IMR-90 (cell line): ENCODE measurements around the gene KIF16B. TPM values are rescaled to one million over a fixed set of nuclear protein-coding genes. Genes with fewer than 3 reads are reported as not detected.

Experiments used
- ATAC-seq: fragments of 200-7000 bp; cut with Tn5 transposase; 2 replicates; pipeline ENCODE4 v1.9.1; 2020; ENCODE audit warnings: low read depth, mild to moderate bottlenecking, moderate library complexity
- BruUV-seq: library from RNA; stranded (reverse); fragments of 400-500 nt; replicated peaks from 2 replicates; lab custom pipeline; 2021; lab: Mats Ljungman, UMichigan
- CTCF ChIA-PET: fragments of 300-600 bp; formaldehyde crosslinking; extraction: SDS; loops from one replicate; lab custom pipeline; 2021; ENCODE audit warnings: antibody characterized with exemption; lab: Yijun Ruan, JAX
- POLR2A ChIA-PET: fragments of 300-600 bp; sonication (Branson Sonifier 250); formaldehyde crosslinking; loops from one replicate; lab custom pipeline; 2022; ENCODE audit warnings: antibody characterized with exemption; ENCODE audit not compliant: unreplicated experiment; lab: Charles Lee
- DNase-seq: peaks from one replicate; pipeline ENCODE4 v3.0.0; 2013
- H2AFZ ChIP-seq: replicated peaks from 2 replicates; pipeline ENCODE3; 2013; ENCODE audit warnings: low read length, mild to moderate bottlenecking; ENCODE audit not compliant: poor library complexity
- H2AK5ac ChIP-seq: 2 replicates; pipeline ENCODE4 v1.6.1; 2013; ENCODE audit warnings: low read depth, low read length, inconsistent platforms
- H2AK9ac ChIP-seq: replicated peaks from 2 replicates; pipeline ENCODE3; 2013; ENCODE audit warnings: mild to moderate bottlenecking, low read depth, low read length, moderate library complexity; ENCODE audit not compliant: poor library complexity
- H2BK120ac ChIP-seq: 2 replicates; pipeline ENCODE4 v1.6.1; 2013; ENCODE audit warnings: low read depth, low read length, inconsistent platforms
- H2BK15ac ChIP-seq: 3 replicates; pipeline ENCODE4 v1.6.1; 2013; ENCODE audit warnings: low read depth, low read length, inconsistent platforms
- H2BK20ac ChIP-seq: 2 replicates; pipeline ENCODE4 v1.6.1; 2013; ENCODE audit warnings: low read depth, mild to moderate bottlenecking, inconsistent platforms, low read length, moderate library complexity
- H2BK5ac ChIP-seq: 2 replicates; pipeline ENCODE4 v1.6.1; 2013; ENCODE audit warnings: mild to moderate bottlenecking, low read depth, low read length, inconsistent platforms; ENCODE audit not compliant: poor library complexity, severe bottlenecking
- H3K14ac ChIP-seq: replicated peaks from 2 replicates; pipeline ENCODE4 v1.6.1; 2013; ENCODE audit warnings: low read depth, low read length, inconsistent platforms
- H3K18ac ChIP-seq: 2 replicates; pipeline ENCODE4 v1.6.1; 2013; ENCODE audit warnings: low read depth, low read length, control low read depth
- H3K23ac ChIP-seq: 2 replicates; pipeline ENCODE4 v1.6.1; 2013; ENCODE audit warnings: low read depth, low read length, inconsistent platforms
- H3K27ac ChIP-seq: 2 replicates; pipeline ENCODE4 v1.5.1; 2013; ENCODE audit warnings: mild to moderate bottlenecking, control low read depth, low read length; ENCODE audit not compliant: insufficient read depth
- H3K27me3 ChIP-seq: 2 replicates; pipeline ENCODE4 v1.6.1; 2013; ENCODE audit warnings: low read length; ENCODE audit not compliant: control insufficient read depth, insufficient read depth
- H3K36me3 ChIP-seq: 2 replicates; pipeline ENCODE4 v1.6.1; 2013; ENCODE audit warnings: low read length, mixed read lengths; ENCODE audit not compliant: control insufficient read depth, insufficient read depth
- H3K4ac ChIP-seq: 2 replicates; pipeline ENCODE4 v1.6.1; 2013; ENCODE audit warnings: low read depth, low read length, inconsistent platforms
- H3K4me1 ChIP-seq: 2 replicates; pipeline ENCODE4 v1.6.1; 2013; ENCODE audit warnings: low read length, mixed read lengths; ENCODE audit not compliant: control insufficient read depth, insufficient read depth
- H3K4me2 ChIP-seq: 2 replicates; pipeline ENCODE4 v1.6.1; 2013; ENCODE audit warnings: low read depth, mild to moderate bottlenecking, control low read depth, low read length, moderate library complexity
- H3K4me3 ChIP-seq: 2 replicates; pipeline ENCODE4 v1.5.1; 2013; ENCODE audit warnings: low read depth, mild to moderate bottlenecking, control low read depth, low read length, moderate library complexity; ENCODE audit not compliant: insufficient read depth
- H3K56ac ChIP-seq: 2 replicates; pipeline ENCODE4 v1.6.1; 2013; ENCODE audit warnings: low read length, inconsistent platforms; ENCODE audit not compliant: insufficient read depth; ENCODE audit errors: extremely low read depth
- H3K79me1 ChIP-seq, 2 experiments: 2 replicates each; pipeline ENCODE4 v1.6.1; 2013; ENCODE audit warnings: low read length in 2 of 2, inconsistent platforms in 1 of 2, low read depth in 1 of 2
- H3K9ac ChIP-seq: 2 replicates; pipeline ENCODE4 v1.6.1; 2013; ENCODE audit warnings: low read depth, low read length, control low read depth
- H3K9me1 ChIP-seq: 2 replicates; pipeline ENCODE4 v1.6.1; 2013; ENCODE audit warnings: low read length, inconsistent platforms; ENCODE audit not compliant: insufficient read depth
- H3K9me3 ChIP-seq: 2 replicates; pipeline ENCODE4 v1.6.1; 2013; ENCODE audit warnings: low read length; ENCODE audit not compliant: control insufficient read depth, insufficient read depth
- H4K20me1 ChIP-seq: 2 replicates; pipeline ENCODE4 v1.6.1; 2013; ENCODE audit warnings: low read length, inconsistent platforms; ENCODE audit not compliant: insufficient read depth
- H4K5ac ChIP-seq: 2 replicates; pipeline ENCODE4 v1.6.1; 2013; ENCODE audit warnings: mild to moderate bottlenecking, low read depth, low read length, control low read depth
- H4K8ac ChIP-seq, 2 experiments: 2 replicates each; pipeline ENCODE4 v1.6.1; 2013; ENCODE audit warnings: low read depth in 2 of 2, low read length in 2 of 2, control low read depth in 1 of 2, inconsistent platforms in 1 of 2
- H4K91ac ChIP-seq: 2 replicates; pipeline ENCODE4 v1.6.1; 2013; ENCODE audit warnings: low read depth, low read length, inconsistent platforms; ENCODE audit not compliant: insufficient read depth
- BHLHE40 ChIP-seq: fragments of 150-350 bp; IDR thresholded peaks from 2 replicates; pipeline ENCODE4 v1.6.1; 2016; ENCODE audit warnings: mild to moderate bottlenecking, low read depth, low read length
- CEBPB ChIP-seq: IDR thresholded peaks from 2 replicates; pipeline ENCODE4 v1.6.1; 2012; ENCODE audit warnings: low read depth, low read length, improper control_type of control experiment
- CHD1 ChIP-seq: IDR thresholded peaks from 2 replicates; pipeline ENCODE4 v1.6.1; 2012; ENCODE audit warnings: low read depth, low read length, improper control_type of control experiment
- CTCF ChIP-seq: conservative IDR thresholded peaks from 2 replicates; pipeline ENCODE4 v1.5.1; 2012; ENCODE audit warnings: mild to moderate bottlenecking, low read depth, low read length, improper control_type of control experiment
- ELK1 ChIP-seq: fragments of 150-350 bp; IDR thresholded peaks from 2 replicates; pipeline ENCODE4 v1.6.1; 2016; ENCODE audit warnings: low read depth, mild to moderate bottlenecking, low read length, moderate library complexity, borderline replicate concordance
- FOS ChIP-seq: fragments of 150-350 bp; IDR thresholded peaks from 2 replicates; pipeline ENCODE4 v1.6.1; 2016; ENCODE audit warnings: low read depth, low read length
- MAFK ChIP-seq: IDR thresholded peaks from 2 replicates; pipeline ENCODE4 v1.6.1; 2012; ENCODE audit warnings: low read depth, low read length, improper control_type of control experiment
- MAZ ChIP-seq: IDR thresholded peaks from 2 replicates; pipeline ENCODE4 v1.6.1; 2012; ENCODE audit warnings: low read depth, mild to moderate bottlenecking, low read length, improper control_type of control experiment, moderate library complexity, borderline replicate concordance
- MXI1 ChIP-seq: IDR thresholded peaks from 2 replicates; pipeline ENCODE4 v1.6.1; 2012; ENCODE audit warnings: low read depth, mild to moderate bottlenecking, low read length, moderate library complexity, borderline replicate concordance
- NFE2L2 ChIP-seq: fragments of 150-350 bp; IDR thresholded peaks from 2 replicates; pipeline ENCODE4 v1.6.1; 2016; ENCODE audit warnings: low read depth, mild to moderate bottlenecking, low read length
- POLR2A ChIP-seq: IDR thresholded peaks from 2 replicates; pipeline ENCODE4 v1.6.1; 2012; ENCODE audit warnings: mild to moderate bottlenecking, low read depth, low read length
- RAD21 ChIP-seq: IDR thresholded peaks from 2 replicates; pipeline ENCODE4 v1.6.1; 2012; ENCODE audit warnings: low read length, improper control_type of control experiment
- RCOR1 ChIP-seq: IDR thresholded peaks from 2 replicates; pipeline ENCODE4 v1.6.1; 2012; ENCODE audit warnings: mild to moderate bottlenecking, low read length, improper control_type of control experiment; ENCODE audit not compliant: insufficient replicate concordance
- RFX5 ChIP-seq: IDR thresholded peaks from 2 replicates; pipeline ENCODE4 v1.8.0; 2012; ENCODE audit warnings: low read depth, mild to moderate bottlenecking, low read length, moderate library complexity
- SMC3 ChIP-seq: fragments of 150-350 bp; IDR thresholded peaks from 2 replicates; pipeline ENCODE4 v1.6.1; 2016; ENCODE audit warnings: low read depth, mild to moderate bottlenecking, antibody characterized with exemption, low read length, moderate library complexity
- USF2 ChIP-seq: fragments of 150-350 bp; IDR thresholded peaks from 2 replicates; pipeline ENCODE4 v1.6.1; 2017; ENCODE audit warnings: mild to moderate bottlenecking, antibody characterized with exemption, low read length, low read depth
- WGBS, 2 experiments: methylation state at CpG; one replicate each; pipeline versions ENCODE4 v1.1.5 to v1.1.7; 2013; ENCODE audit warnings: missing lambda C conversion rate in 2 of 2; ENCODE audit not compliant: insufficient read length in 1 of 2; ENCODE audit errors: extremely low coverage in 2 of 2; 5-methylcytosine and 5-hydroxymethylcytosine counted together
- dilution Hi-C: fragments of 300-500 bp; cut with HindIII; formaldehyde crosslinking; loops from one replicate; pipeline ENCODE4 v1.14.3; 2018; ENCODE audit warnings: low sequenced_read_pairs; ENCODE audit not compliant: unreplicated experiment
- in situ Hi-C: fragments of 300-500 bp; cut with MboI; formaldehyde crosslinking; loops from 3 replicates; pipeline ENCODE4 v1.14.3; 2019; ENCODE audit warnings: low sequenced_read_pairs, inconsistent platforms, mixed read lengths
- intact Hi-C: fragments of 100-400 bp; cut with micrococcal nuclease; formaldehyde crosslinking; loops from 2 replicates; pipeline ENCODE4 v1.10.0; 2022
- polyA plus RNA-seq, 3 experiments: library from polyadenylated mRNA; depleted of rRNA; stranded (reverse); fragments of >200 nt; gene quantifications; 2 replicates each; pipeline ENCODE4 v1.2.3, GENCODE V29; 2012; ENCODE audit warnings: low replicate concordance in 1 of 3
- total RNA-seq: library from RNA; depleted of rRNA; stranded (reverse); fragments of >200 nt; gene quantifications from 2 replicates; pipeline ENCODE4 v1.2.3, GENCODE V29; 2012

The KIF16B gene
- total and polyA plus RNA-seq, 2 of the 4 experiments (the other 2 are of a cell fraction): 4.7 to 10.0 TPM

- H3K23ac ChIP-seq: no peak overlapping the region
- ATAC-seq: no peak
Measured at GRCh38 chr20:16554766-16555543, 18.3 kb downstream of the KIF16B start.

More at GRCh38 chr20:16554766-16555543, 18.3 kb downstream of the KIF16B start:
- H4K20me1 ChIP-seq: no peaks in the 10 kb centered on the region
- DNase-seq: no peak
- H2AFZ ChIP-seq: no peak overlapping the region
- TF ChIP-seq RCOR1 (no peak), CTCF (no peak), SMC3 (no peak), RFX5 (no peak), MAZ (no peak), USF2 (no peak), FOS (no peak), CEBPB (no peak), NFE2L2 (no peak), RAD21 (no peak), MAFK (no peak), POLR2A (no peak), ELK1 (no peak), BHLHE40 (no peak), CHD1 (no peak), MXI1 (no peak)
- ChIA-PET POLR2A (no interaction called here), CTCF (no interaction called here)
- H3K4me2 ChIP-seq: no peak overlapping the region
- peaks cover 0 to 9% of the 10 kb centered on the region in 2 experiments; a peak in 3 of 4 replicates for H3K79me1 ChIP-seq
- no peaks in the 10 kb centered on the region for H3K9me3 ChIP-seq
- H3K4me3 ChIP-seq: no peak overlapping the region
- no peak overlapping the region for H3K56ac ChIP-seq
- peaks cover 10% of the 10 kb centered on the region for H3K4me1 ChIP-seq
- peaks cover 4% of the 10 kb centered on the region for H3K9me1 ChIP-seq
- WGBS, 2 experiments: no CpG with 5 or more reads among the region's 9 CpGs
- no peak overlapping the region for H4K8ac ChIP-seq
- H2AK5ac ChIP-seq: no peak overlapping the region
- no peak overlapping the region for H2AK9ac ChIP-seq
- H2BK120ac ChIP-seq: no peak overlapping the region
- no peak overlapping the region for H3K4ac ChIP-seq
- no peak overlapping the region for H2BK15ac ChIP-seq
- no peak overlapping the region for H3K27ac ChIP-seq
- no peak overlapping the region for H2BK5ac ChIP-seq
- H4K5ac ChIP-seq: no peak overlapping the region
- no TSS peak for BruUV-seq
- peak overlapping the region; percentile 23; the same call in 1 of the 2 replicates for H2BK20ac ChIP-seq
- H3K27me3 ChIP-seq: no peaks in the 10 kb centered on the region
- in situ Hi-C loops: no loop called here
- no peak overlapping the region for H4K91ac ChIP-seq
- intact Hi-C loops: no loop called here
- H3K18ac ChIP-seq: no peak overlapping the region
- dilution Hi-C loops: no loop called here
- no peak overlapping the region for H3K14ac ChIP-seq
- H3K36me3 ChIP-seq: no peaks in the 10 kb centered on the region
- H3K9ac ChIP-seq: no peak overlapping the region
